ENCODE measurements around the gene ANK3.

ANK3 gene

DNA sequence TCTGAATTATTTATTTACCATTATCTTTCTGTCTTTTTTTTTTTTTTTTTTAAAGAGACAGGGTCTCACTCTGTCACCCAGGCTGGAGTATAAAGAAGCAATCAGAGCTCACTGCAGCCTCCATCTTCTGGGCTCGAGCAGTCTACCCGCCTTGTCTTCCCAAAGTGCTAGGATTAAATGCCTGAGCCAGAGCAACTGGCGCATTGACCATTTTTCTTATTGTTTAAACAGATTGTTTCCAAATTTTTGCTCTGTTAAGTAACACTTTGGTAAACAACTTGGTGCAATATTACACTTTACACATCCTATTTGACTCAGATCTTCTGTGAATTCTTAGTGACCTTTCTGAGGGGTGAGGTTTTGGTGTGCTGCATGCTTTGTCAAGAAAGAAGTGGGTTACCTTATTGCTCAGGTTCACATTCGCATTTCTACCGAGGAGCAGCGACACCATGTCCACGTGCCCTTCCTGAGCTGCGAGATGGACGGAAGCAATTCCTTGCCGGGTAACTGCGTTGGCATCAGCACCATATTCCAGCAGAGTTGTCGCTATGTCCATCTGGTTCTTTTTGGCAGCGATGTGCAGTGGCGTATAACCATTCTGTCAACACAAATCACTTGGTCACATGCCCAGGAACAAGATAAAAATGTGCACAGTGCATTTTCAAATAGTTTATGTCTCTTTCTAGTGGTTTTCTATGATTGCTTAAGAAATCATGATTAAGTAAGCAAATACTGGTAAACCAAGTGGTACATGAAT is 203.2 kb downstream of the ANK3 start:
- no peak for DNase-seq (ENCODE audit: low read depth in 1 of 2, low spot score in 1 of 2)

- no peak for DNase-seq (ENCODE audit: low read depth in 1 of 2, low spot score in 1 of 2)
These were observed 204.3 kb downstream of the ANK3 start for GRCh38 chr10:60185421-60185820.

GRCh38 chr10:60182691-60183090 is 207.0 kb downstream of the ANK3 start:
- no peak for DNase-seq (ENCODE audit: low read depth in 1 of 2, low spot score in 1 of 2)

DNA sequence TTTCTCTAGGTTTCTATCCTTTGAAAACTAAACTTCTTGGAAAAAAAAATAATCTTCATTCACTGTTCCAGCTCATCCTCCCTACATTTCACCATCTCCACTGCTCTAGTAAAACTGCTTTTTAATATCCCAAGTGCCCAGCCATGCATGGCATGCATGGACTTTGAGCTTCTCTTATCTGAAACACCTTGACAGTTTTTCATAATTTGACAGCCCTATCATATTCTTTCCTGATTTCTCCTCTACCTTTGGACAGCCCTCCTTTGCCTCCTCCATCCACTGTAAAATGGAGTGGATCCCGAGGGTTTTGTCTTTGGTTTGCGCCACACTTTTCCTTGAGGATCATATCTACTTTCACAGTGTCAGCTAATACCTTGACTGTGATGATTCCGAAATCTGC is 212.8 kb downstream of the ANK3 start:
- no peak for DNase-seq (ENCODE audit: low read depth in 1 of 2, low spot score in 1 of 2)

DNA sequence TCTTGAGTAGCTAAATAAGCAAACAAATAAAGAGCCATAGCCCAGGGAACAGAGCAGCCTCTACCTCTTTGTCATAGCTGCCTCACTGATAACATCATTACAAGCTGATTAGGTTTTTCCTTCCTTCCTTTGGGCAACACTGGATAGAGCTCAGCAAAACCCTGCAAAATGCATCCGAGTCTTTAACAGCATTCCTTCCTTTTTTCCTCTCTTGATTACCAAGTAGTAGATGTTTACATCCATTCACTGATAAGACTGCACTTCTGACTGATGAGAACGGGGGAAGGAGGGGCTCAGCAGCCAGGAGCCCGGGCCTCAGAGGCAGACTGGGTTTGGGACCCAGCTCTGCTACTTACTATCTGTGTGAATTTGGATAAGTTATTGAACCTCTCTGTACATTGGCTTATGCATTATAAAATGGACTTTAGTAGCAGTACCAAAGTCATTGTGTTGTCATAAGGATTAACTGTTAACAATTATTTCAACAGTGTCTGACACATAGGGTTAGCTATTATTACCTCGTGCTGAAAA is 214.2 kb downstream of the ANK3 start:
- no peak for DNase-seq (ENCODE audit: low read depth in 1 of 2, low spot score in 1 of 2)

DNA sequence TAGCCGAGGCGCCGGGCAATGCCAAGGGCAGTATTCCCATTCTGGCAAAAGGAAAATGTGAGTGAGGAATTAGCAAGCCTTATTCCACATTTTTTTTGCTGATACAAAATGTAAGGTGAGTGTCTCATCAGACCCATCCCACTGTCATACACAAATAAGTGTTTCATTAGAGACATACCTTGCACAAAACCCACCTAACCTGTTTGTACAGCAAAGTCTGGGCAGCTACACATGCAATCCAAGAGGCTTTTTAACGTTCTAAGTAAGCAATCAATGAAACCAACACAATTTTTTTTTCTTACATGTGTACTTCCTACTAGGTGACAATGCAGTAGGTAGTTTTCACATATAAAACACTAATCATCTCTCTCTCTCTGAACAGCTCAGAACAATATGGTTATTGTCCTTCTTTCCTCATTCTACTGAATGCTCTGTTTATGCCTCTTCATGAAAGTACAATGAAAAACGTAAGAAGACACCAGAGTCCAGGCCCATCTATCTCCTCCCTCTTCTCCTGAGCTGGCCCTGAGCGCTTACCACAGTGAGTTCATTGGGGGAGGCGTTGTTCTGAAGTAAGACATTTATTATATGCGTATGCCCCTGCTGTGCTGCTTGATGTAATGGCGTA is 217.2 kb downstream of the ANK3 start:
- no peak for DNase-seq (ENCODE audit: low read depth in 1 of 2, low spot score in 1 of 2)

GRCh38 chr10:60171436-60172013 is 218.2 kb downstream of the ANK3 start:
- no peak for DNase-seq (ENCODE audit: low read depth in 1 of 2, low spot score in 1 of 2)

DNA sequence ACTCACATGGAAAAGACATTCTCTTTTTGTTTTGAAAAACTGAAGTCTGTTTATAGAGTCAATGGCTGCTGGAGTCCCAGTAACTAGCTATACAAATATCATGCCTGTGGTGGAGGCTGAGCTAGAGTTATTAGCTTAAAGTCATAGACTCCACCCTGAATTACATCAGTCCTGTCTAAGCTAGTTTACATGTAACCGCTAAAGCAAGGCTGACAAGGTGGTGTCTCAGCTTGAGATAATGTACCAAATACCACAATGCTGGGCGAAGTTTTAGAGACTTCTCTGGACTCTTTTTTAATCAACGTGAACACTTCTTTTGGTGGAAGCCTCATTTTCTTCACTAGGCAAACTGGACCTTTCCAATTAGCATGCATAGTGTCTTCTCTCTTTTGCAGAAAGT is 219.4 kb downstream of the ANK3 start:
- no peak for DNase-seq (ENCODE audit: low read depth in 1 of 2, low spot score in 1 of 2)

GRCh38 chr10:60169111-60169510 is 220.6 kb downstream of the ANK3 start:
- DNase-seq (ENCODE audit: low read depth in 1 of 2, low spot score in 1 of 2), result no peak

GRCh38 chr10:60167050-60167449 is 222.6 kb downstream of the ANK3 start:
- DNase-seq (ENCODE audit: low read depth in 1 of 2, low spot score in 1 of 2), result no peak

GRCh38 chr10:60163786-60164185 is 225.9 kb downstream of the ANK3 start:
- no peak for DNase-seq (ENCODE audit: low read depth in 1 of 2, low spot score in 1 of 2)

GRCh38 chr10:60162631-60163030 is 227.0 kb downstream of the ANK3 start:
- DNase-seq (ENCODE audit: low read depth in 1 of 2, low spot score in 1 of 2), result no peak

DNA sequence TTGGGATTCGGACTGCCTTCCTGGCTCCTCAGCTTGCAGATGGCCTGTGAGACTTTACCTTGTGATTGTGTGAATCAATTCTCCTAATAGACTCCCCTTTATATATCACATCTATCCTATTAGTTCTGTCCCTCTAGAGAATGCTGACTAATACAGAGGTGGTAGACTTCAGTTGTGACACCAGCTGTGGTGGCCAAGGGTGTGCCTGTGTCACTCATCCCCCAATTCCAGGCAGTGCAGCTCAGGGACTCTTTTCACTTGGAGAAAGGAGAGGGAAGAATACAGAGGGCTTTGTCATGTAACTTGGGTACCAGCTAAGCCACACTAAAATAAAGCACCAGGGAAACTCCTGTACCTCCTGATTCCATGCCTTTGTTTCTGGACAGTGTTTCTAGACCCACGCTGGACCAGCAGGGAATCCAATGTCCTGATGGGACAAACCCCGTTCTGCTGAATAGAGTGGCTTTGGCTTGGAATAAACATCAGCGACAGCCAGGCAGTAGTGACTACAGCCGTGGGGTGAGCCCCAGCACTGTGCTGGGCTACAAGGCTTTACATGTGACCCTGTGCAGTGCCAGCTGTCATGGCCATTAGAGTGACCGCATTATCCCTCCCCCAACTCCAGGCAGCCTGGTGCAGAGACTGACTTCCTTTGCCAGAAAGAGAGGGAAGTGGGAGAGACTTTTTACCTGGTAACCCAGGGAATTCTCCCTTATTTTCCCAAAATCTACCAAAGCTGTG is 233.6 kb downstream of the ANK3 start:
- no peak for DNase-seq (ENCODE audit: low read depth in 1 of 2, low spot score in 1 of 2)

- no peak for DNase-seq (ENCODE audit: low read depth in 1 of 2, low spot score in 1 of 2)
These were observed 234.4 kb downstream of the ANK3 start for GRCh38 chr10:60155099-60155877.

DNA sequence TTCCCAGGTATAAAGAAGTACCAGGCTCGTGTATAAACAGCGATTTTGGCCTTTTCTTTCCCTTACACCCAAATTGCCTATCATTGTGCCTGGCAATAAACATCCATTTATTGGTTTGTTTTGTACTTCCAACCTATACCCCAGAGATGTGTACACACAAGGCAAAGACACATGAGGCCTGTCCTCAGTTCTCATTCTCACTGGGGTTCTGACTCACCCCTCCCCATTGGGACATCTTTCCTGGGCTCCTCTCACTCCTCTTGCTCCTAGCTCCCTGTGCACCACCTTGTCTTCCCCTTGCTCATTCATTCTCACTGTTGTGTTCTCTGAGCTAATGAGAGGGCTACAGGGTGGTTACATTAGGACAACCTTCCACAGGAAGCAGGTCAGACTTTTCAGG is 240.7 kb downstream of the ANK3 start:
- DNase-seq (ENCODE audit: low read depth in 1 of 2, low spot score in 1 of 2), result no peak

DNA sequence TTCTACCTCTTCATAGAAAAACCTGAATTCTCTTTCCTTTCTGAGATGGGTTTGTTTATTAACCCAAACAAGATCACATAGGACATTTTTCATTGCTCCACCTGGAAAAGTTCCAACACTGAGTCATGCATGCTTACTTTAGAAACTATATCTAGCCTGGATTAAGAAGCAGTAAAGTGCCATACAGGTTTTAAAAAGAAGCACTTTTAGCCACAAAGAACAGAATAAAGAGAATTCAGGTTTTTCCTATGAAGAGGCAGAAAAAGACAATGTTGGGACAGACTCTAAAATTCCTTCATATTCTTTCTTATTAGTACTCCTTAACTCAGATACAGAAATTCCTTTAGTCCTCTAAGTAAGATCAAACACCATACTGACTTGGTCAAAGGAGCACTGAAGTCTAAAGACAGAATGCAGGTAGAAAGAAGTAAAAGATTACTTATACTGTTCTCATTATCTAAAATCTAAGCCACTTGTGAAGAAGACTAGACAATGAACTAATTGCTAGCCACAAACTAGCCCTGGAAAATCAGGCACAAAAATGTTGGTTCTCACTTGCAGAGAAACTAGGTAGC is 241.3 kb downstream of the ANK3 start:
- no peak for DNase-seq (ENCODE audit: low read depth in 1 of 2, low spot score in 1 of 2)

- DNase-seq (ENCODE audit: low read depth in 1 of 2, low spot score in 1 of 2), result no peak
These were observed 242.0 kb downstream of the ANK3 start for GRCh38 chr10:60147576-60148265.

DNA sequence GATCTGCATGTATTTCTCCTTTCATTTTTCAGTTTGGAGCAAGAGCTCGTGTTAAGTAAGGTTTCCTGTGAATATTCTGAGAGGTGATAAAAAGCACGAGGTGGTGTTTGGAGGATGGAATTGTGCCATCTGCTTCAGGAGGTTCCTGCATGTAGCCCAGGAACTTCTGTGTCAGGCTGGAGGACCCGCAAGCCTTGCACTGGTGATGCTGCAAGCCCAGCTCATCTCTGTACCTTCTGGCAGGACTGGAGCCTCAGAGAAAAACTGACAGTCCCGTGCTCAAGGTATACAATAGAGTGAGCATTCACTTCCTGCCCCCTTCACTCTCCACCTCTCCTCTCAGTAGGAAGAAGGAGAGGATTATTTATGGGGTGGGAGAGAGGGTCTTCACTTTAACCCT is 242.7 kb downstream of the ANK3 start:
- no peak for DNase-seq (ENCODE audit: low read depth in 1 of 2, low spot score in 1 of 2)

DNA sequence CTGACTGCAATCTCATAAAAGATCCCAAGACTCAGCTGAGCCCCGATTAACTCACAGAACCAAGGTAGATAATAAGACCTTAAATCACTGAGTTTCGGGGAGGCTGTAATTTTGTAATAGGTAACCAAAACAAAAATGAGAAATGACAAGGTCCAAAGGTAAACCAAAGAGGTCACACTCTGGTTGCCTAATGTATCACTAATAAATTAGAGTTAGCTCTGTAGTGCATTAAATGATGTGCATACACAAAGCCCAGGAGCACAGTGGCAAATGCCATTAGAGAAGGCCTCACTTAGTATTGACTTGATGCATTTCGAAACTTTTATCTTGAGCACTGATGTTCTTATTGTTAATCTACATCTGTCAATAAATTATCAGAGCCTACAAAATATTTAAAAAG is 245.6 kb downstream of the ANK3 start:
- DNase-seq (ENCODE audit: low read depth in 1 of 2, low spot score in 1 of 2), result no peak

GRCh38 chr10:60142736-60143135 is 246.9 kb downstream of the ANK3 start:
- no peak for DNase-seq (ENCODE audit: low read depth in 1 of 2, low spot score in 1 of 2)
